ENCODE data around the gene CLIC4. TPM values are rescaled to one million over a fixed set of nuclear protein-coding genes. Genes with fewer than 3 reads are reported as not detected.

CLIC4 gene
- total RNA-seq, 1 experiment from 2014 or later: 230 TPM

DNA sequence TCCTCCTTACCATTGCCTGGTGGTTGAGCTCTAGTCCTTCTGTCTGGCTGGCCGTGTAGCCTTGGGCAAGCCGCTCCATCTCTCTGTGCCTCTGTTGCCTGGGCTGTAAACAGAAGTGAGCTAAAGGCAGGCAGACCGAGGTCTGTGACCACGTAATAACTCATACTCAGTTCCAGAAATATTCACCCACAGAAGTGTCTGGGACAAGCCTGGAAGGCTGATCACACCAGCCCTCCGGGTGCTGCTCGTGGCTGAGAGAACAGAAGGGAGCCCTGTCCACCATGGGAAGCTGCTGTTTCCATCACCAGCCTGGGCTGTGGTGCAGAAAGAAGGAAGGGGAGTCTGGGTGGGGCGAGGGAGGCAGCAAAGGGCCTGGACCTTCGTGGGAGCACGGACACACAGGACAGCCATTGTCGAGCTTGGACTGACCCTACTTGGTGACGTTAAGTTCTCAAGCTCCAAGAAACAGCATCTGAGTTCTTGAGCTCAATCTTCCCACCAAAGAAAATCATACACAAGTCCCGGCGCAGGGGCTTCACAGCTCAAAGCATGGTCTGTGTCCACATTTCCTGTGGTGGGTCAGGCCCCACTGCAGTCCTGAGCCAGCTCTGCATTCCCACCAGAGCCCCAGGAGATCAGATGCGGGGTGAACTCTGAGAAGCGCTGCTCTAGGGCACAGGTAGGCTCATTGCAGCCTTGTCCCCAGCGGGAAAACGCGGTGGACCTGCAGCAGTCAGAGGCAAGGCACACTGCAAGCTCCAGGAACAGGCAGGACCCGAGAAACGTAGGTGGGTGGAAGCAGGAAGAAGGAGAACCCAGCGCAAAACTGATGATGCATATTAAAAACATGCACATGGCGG, 123.0 kb downstream of the CLIC4 start:
- Histone ChIP-seq H3K9ac (ENCODE audit: extremely low read depth, insufficient read length, low read length) (no peak overlapping the region), H2BK12ac (ENCODE audit: insufficient read length, low read depth, low read length) (no peak overlapping the region), H4K8ac (replicated peaks; ENCODE audit: insufficient read length, low read depth, low read length) (no peak overlapping the region), H4K5ac (ENCODE audit: insufficient read length, low read depth, low read length) (no peak overlapping the region), H3K23me2 (ENCODE audit: insufficient read length, low read depth, low read length, poor library complexity, severe bottlenecking) (no peaks in the 10 kb centered on the region), H4K20me1 (ENCODE audit: control insufficient read depth, insufficient read depth, insufficient read length) (no peaks in the 10 kb centered on the region), H2AFZ (ENCODE audit: low read length) (no peak overlapping the region), H3K4ac (ENCODE audit: low read depth, low read length) (no peak overlapping the region), H2BK120ac (ENCODE audit: low read depth, low read length, poor library complexity, severe bottlenecking) (no peak overlapping the region), H3K14ac (ENCODE audit: insufficient read depth, low read length) (no peak overlapping the region), H3K4me2 (ENCODE audit: insufficient read depth, insufficient read length, low read length) (no peak overlapping the region), H3K79me1 (ENCODE audit: insufficient read depth, low read depth, low read length, poor library complexity, severe bottlenecking) (no peaks in the 10 kb centered on the region), H3T11ph (ENCODE audit: low read length) (no peak overlapping the region), H3K18ac (ENCODE audit: insufficient read length, low read depth, low read length) (no peak overlapping the region), H3K27me3 (ENCODE audit: insufficient read depth, low read length) (no peaks in the 10 kb centered on the region), H2AK5ac (ENCODE audit: insufficient read length, low read length) (no peak overlapping the region), H3K9me3 (ENCODE audit: control insufficient read depth, low read depth, low read length) (no peaks in the 10 kb centered on the region), H2BK15ac (ENCODE audit: low read depth, low read length) (no peak overlapping the region), H3K79me2 (ENCODE audit: insufficient read depth, low read length) (no peaks in the 10 kb centered on the region), H3K27ac (ENCODE audit: insufficient read length, low read depth, low read length) (no peak overlapping the region), H2BK20ac (ENCODE audit: low read depth, low read length, poor library complexity, severe bottlenecking) (no peak overlapping the region), H3K23ac (ENCODE audit: insufficient read length, low read depth, low read length) (no peak overlapping the region), H4K91ac (ENCODE audit: insufficient read length, low read depth, low read length) (no peak overlapping the region), H2BK5ac (ENCODE audit: insufficient read length, low read length) (no peak overlapping the region), H3K4me1 (ENCODE audit: insufficient read depth, low read length) (no peaks in the 10 kb centered on the region), H3K56ac (ENCODE audit: insufficient read length, low read depth, low read length) (no peak overlapping the region)
- H3K9me3 Mint-ChIP-seq: no peaks in the 10 kb centered on the region; a peak in 1 of 5 replicates
- H3K27ac Mint-ChIP-seq: no peak overlapping the region
- no CpG with 5 or more reads among the region's 22 CpGs for WGBS (ENCODE audit: extremely low coverage, insufficient read length, low lambda C conversion rate)
- TF ChIP-seq, protein P1, sequence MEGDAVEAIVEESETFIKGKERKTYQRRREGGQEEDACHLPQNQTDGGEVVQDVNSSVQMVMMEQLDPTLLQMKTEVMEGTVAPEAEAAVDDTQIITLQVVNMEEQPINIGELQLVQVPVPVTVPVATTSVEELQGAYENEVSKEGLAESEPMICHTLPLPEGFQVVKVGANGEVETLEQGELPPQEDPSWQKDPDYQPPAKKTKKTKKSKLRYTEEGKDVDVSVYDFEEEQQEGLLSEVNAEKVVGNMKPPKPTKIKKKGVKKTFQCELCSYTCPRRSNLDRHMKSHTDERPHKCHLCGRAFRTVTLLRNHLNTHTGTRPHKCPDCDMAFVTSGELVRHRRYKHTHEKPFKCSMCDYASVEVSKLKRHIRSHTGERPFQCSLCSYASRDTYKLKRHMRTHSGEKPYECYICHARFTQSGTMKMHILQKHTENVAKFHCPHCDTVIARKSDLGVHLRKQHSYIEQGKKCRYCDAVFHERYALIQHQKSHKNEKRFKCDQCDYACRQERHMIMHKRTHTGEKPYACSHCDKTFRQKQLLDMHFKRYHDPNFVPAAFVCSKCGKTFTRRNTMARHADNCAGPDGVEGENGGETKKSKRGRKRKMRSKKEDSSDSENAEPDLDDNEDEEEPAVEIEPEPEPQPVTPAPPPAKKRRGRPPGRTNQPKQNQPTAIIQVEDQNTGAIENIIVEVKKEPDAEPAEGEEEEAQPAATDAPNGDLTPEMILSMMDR (conservative IDR thresholded peaks at IDR 0.05): no peak
- H3K36me3 Mint-ChIP-seq (ENCODE audit: insufficient read depth in 1 of 3, low read depth in 3 of 3): no peaks in the 10 kb centered on the region
- H3K4me3 Mint-ChIP-seq: no peak overlapping the region
- DNase-seq: no peak
- H3K4me1 Mint-ChIP-seq: peaks cover 8 to 12% of the 10 kb centered on the region in 2 experiments
- H3K27me3 Mint-ChIP-seq (ENCODE audit: low read depth): peaks cover 5% of the 10 kb centered on the region

Data from H9 (cell line).